Measurements from ENCODE around the gene MSX1. TPM values are rescaled to one million over a fixed set of nuclear protein-coding genes. Genes with fewer than 3 reads are reported as not detected.

Gene MSX1
- total RNA-seq, 2 donors from 2014 or later: 0.25 to 0.53 TPM

GRCh38 chr4:4837316-4837715 lies 22.1 kb upstream of the MSX1 start:
- no peaks in the 10 kb centered on the region for H3K9me3 ChIP-seq
- H3K4me1 ChIP-seq: no peaks in the 10 kb centered on the region
- no peak for DNase-seq
- H3K9ac ChIP-seq (ENCODE audit: low read depth in 2 of 2, low read length in 2 of 2): no peak overlapping the region
- H3K27me3 ChIP-seq: no peaks in the 10 kb centered on the region
- no peak for TF ChIP-seq CTCF (IDR thresholded peaks at IDR 0.05)
- intact Hi-C loops (cut with DNase I): no loop called here
- H3K36me3 ChIP-seq: no peaks in the 10 kb centered on the region
- no peak overlapping the region for H3K4me3 ChIP-seq
- H3K27ac ChIP-seq: no peak overlapping the region

GRCh38 chr4:4838051-4838935 lies 21.2 kb upstream of the MSX1 start:
- Histone ChIP-seq H3K9ac (ENCODE audit: low read depth in 2 of 2, low read length in 2 of 2) (no peak overlapping the region), H3K4me1 (no peaks in the 10 kb centered on the region), H3K9me3 (no peaks in the 10 kb centered on the region), H3K27me3 (no peaks in the 10 kb centered on the region), H3K4me3 (no peak overlapping the region), H3K27ac (no peak overlapping the region), H3K36me3 (no peaks in the 10 kb centered on the region)
- no peak for TF ChIP-seq CTCF (IDR thresholded peaks at IDR 0.05)
- intact Hi-C loops (cut with DNase I): no loop called here
- no peak for DNase-seq

- H3K36me3 ChIP-seq: no peaks in the 10 kb centered on the region
- H3K4me3 ChIP-seq: no peak overlapping the region
- no peak for DNase-seq
- TF ChIP-seq CTCF (IDR thresholded peaks at IDR 0.05): no peak
- H3K27me3 ChIP-seq: no peaks in the 10 kb centered on the region
- intact Hi-C loops (cut with DNase I): no loop called here
- no peaks in the 10 kb centered on the region for H3K9me3 ChIP-seq
- H3K27ac ChIP-seq: no peak overlapping the region
- no peak overlapping the region for H3K9ac ChIP-seq (ENCODE audit: low read depth in 2 of 2, low read length in 2 of 2)
- no peaks in the 10 kb centered on the region for H3K4me1 ChIP-seq
Observed at GRCh38 chr4:4838936-4839810, 20.3 kb upstream of the MSX1 start.

- DNase-seq: no peak
- intact Hi-C loops (cut with DNase I): no loop called here
- no peaks in the 10 kb centered on the region for H3K27me3 ChIP-seq
- no peak overlapping the region for H3K4me3 ChIP-seq
- no peaks in the 10 kb centered on the region for H3K4me1 ChIP-seq
- no peaks in the 10 kb centered on the region for H3K36me3 ChIP-seq
- H3K9ac ChIP-seq (ENCODE audit: low read depth in 2 of 2, low read length in 2 of 2): no peak overlapping the region
- TF ChIP-seq CTCF (IDR thresholded peaks at IDR 0.05): no peak
- H3K9me3 ChIP-seq: no peaks in the 10 kb centered on the region
- no peak overlapping the region for H3K27ac ChIP-seq
Observed at GRCh38 chr4:4840351-4840750, 19.1 kb upstream of the MSX1 start.

- no peak for DNase-seq
- no peak overlapping the region for H3K27ac ChIP-seq
- intact Hi-C loops (cut with DNase I): no loop called here
- no peaks in the 10 kb centered on the region for H3K27me3 ChIP-seq
- no peaks in the 10 kb centered on the region for H3K4me1 ChIP-seq
- no peak overlapping the region for H3K9ac ChIP-seq (ENCODE audit: low read depth in 2 of 2, low read length in 2 of 2)
- no peak overlapping the region for H3K4me3 ChIP-seq
- no peaks in the 10 kb centered on the region for H3K9me3 ChIP-seq
- H3K36me3 ChIP-seq: no peaks in the 10 kb centered on the region
- TF ChIP-seq CTCF (IDR thresholded peaks at IDR 0.05): no peak
Observed at GRCh38 chr4:4841156-4841555, 18.3 kb upstream of the MSX1 start.

Measured in colonic mucosa (tissue), 4 donors.